PC-3 (cell line): Measurements from ENCODE around the gene VWA8. TPM values are rescaled to one million over a fixed set of nuclear protein-coding genes. Genes with fewer than 3 reads are reported as not detected.
"Not testable (repeated sequence)": the region's sequence is repeated elsewhere in the genome, so short reads cannot be mapped to it uniquely, and the experiment has no call there.

ENCODE experiments used
- ATAC-seq: fragments of 200-7000 bp; cut with Tn5 transposase; 2 replicates; pipeline ENCODE4 v1.9.1; 2020; ENCODE audit warnings: mild to moderate bottlenecking, moderate library complexity
- BruUV-seq: library from RNA; stranded (reverse); fragments of 400-500 nt; replicated peaks from 2 replicates; lab custom pipeline; 2021; lab: Mats Ljungman, UMichigan
- CTCF ChIA-PET: fragments of 300-600 bp; sonication (Branson Sonifier 250); formaldehyde crosslinking; loops from one replicate; lab custom pipeline; 2022; ENCODE audit warnings: antibody characterized with exemption; lab: Charles Lee
- POLR2A ChIA-PET: fragments of 300-600 bp; sonication (Branson Sonifier 250); formaldehyde crosslinking; loops from one replicate; lab custom pipeline; 2022; ENCODE audit warnings: antibody characterized with exemption; ENCODE audit not compliant: unreplicated experiment; lab: Charles Lee
- DNase-seq: peaks from one replicate; pipeline ENCODE4 v3.0.0-alpha.2; 2015
- H2AFZ ChIP-seq: fragments of 300-600 bp; sonication (generic); 2 replicates; pipeline ENCODE4 v1.6.0; 2016; ENCODE audit warnings: antibody characterized with exemption, low read length
- H3F3A ChIP-seq: fragments of 300-600 bp; sonication (generic); one replicate; pipeline ENCODE4 v1.6.0; 2017; ENCODE audit warnings: antibody characterized with exemption, low read length, control low read depth, mild to moderate bottlenecking; ENCODE audit not compliant: unreplicated experiment
- H3K27ac ChIP-seq: fragments of 300-600 bp; sonication (generic); 2 replicates; pipeline ENCODE4 v1.5.1; 2016; ENCODE audit warnings: mild to moderate bottlenecking, low read length
- H3K27me3 ChIP-seq: fragments of 300-600 bp; sonication (generic); 2 replicates; pipeline ENCODE4 v1.6.1; 2016; ENCODE audit warnings: low read length, mixed read lengths
- H3K36me3 ChIP-seq: fragments of 300-600 bp; sonication (generic); 2 replicates; pipeline ENCODE4 v1.6.1; 2016; ENCODE audit warnings: low read depth, mixed run types, low read length, mixed read lengths
- H3K4me1 ChIP-seq: fragments of 300-600 bp; sonication (generic); 2 replicates; pipeline ENCODE4 v1.5.1; 2016; ENCODE audit warnings: low read length; ENCODE audit not compliant: insufficient read depth
- H3K4me2 ChIP-seq: fragments of 300-600 bp; sonication (generic); 2 replicates; pipeline ENCODE4 v1.6.0; 2016; ENCODE audit warnings: low read length
- H3K4me3 ChIP-seq: fragments of 300-600 bp; sonication (generic); 2 replicates; pipeline ENCODE4 v1.5.1; 2016; ENCODE audit warnings: mild to moderate bottlenecking, low read length, mixed read lengths
- H3K79me2 ChIP-seq: fragments of 300-600 bp; sonication (generic); 2 replicates; pipeline ENCODE4 v1.6.1; 2017; ENCODE audit warnings: low read length, mixed read lengths
- H3K9ac ChIP-seq: fragments of 300-600 bp; sonication (generic); 2 replicates; pipeline ENCODE4 v1.6.0; 2016; ENCODE audit warnings: mild to moderate bottlenecking, low read length
- H3K9me2 ChIP-seq: fragments of 300-600 bp; sonication (generic); replicated peaks from 2 replicates; pipeline ENCODE4 v1.6.1; 2016; ENCODE audit warnings: mixed run types, low read length, mixed read lengths
- H3K9me3 ChIP-seq: fragments of 300-600 bp; sonication (generic); 2 replicates; pipeline ENCODE4 v1.6.1; 2016; ENCODE audit warnings: low read length, mixed read lengths
- H4K20me1 ChIP-seq: fragments of 300-600 bp; sonication (generic); 2 replicates; pipeline ENCODE4 v1.6.1; 2016; ENCODE audit warnings: low read length, mixed read lengths
- CTCF ChIP-seq: fragments of 300-600 bp; sonication (generic); conservative IDR thresholded peaks from 2 replicates; pipeline ENCODE4 v1.5.1; 2017; ENCODE audit warnings: antibody characterized with exemption, low read depth, mild to moderate bottlenecking, low read length
- EZH2 ChIP-seq: fragments of 300-600 bp; sonication (generic); IDR thresholded peaks from one replicate; pipeline ENCODE4 v1.6.1; 2017; ENCODE audit warnings: antibody characterized with exemption, mild to moderate bottlenecking, low read length; ENCODE audit not compliant: unreplicated experiment
- EZH2phosphoT487 ChIP-seq: fragments of 300-600 bp; sonication (generic); IDR thresholded peaks from 2 replicates; pipeline ENCODE4 v1.6.1; 2018; ENCODE audit warnings: mild to moderate bottlenecking, antibody characterized with exemption, low read length, borderline replicate concordance
- intact Hi-C: fragments of 100-400 bp; cut with micrococcal nuclease; formaldehyde crosslinking; loops from 2 replicates; pipeline ENCODE4 v1.9.0; 2023
- total RNA-seq: library from RNA; depleted of rRNA; stranded (reverse); fragments of >200 nt; gene quantifications from 2 replicates; pipeline ENCODE4 v1.2.3, GENCODE V29; 2014

VWA8 gene
- total RNA-seq, 1 experiment from 2014 or later, result 10.0 TPM

DNA sequence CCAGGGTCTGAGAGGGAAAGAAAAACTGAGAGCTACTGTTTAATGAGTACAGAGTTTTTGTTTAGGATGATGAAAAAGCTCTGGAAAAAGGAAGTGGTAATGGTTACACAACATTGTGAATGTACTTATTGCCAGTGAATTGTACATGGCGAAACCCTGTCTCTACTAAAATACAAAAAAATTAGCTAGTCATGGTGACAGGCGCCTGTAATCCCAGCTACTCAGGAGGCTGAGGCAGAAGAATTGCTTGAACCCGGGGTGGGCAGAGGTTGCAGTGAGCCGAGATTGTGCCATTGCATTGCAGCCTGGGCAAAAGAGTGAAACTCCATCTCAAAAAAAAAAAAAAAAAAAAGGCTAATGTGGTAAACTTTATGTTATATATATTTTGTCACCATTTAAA is 96.3 kb downstream of the VWA8 start:
- Histone ChIP-seq H3K9me3 (no peaks in the 10 kb centered on the region), H4K20me1 (no peaks in the 10 kb centered on the region), H3K36me3 (no peaks in the 10 kb centered on the region; the same call in 1 of the 2 replicates), H3K27me3 (no peaks in the 10 kb centered on the region), H3K4me3 (no peak overlapping the region), H2AFZ (no peak overlapping the region), H3K9ac (no peak overlapping the region), H3F3A (no peaks in the 10 kb centered on the region), H3K27ac (no peak overlapping the region), H3K4me1 (no peaks in the 10 kb centered on the region), H3K4me2 (no peak overlapping the region), H3K79me2 (no peaks in the 10 kb centered on the region), H3K9me2 (no peaks in the 10 kb centered on the region)
- no peak for TF ChIP-seq EZH2
- no peak for TF ChIP-seq CTCF
- no peak for TF ChIP-seq EZH2phosphoT487
- DNase-seq (no peak), ATAC-seq (no peak)
- intact Hi-C loops, result no loop called here
- no TSS peak for BruUV-seq
- POLR2A ChIA-PET, result no interaction called here
- CTCF ChIA-PET, result no interaction called here

GRCh38 chr13:41862659-41863058 is 98.2 kb downstream of the VWA8 start:
- H3K79me2 ChIP-seq, DNase-seq, H4K20me1 ChIP-seq, H3F3A ChIP-seq, H2AFZ ChIP-seq, BruUV-seq, H3K27me3 ChIP-seq, H3K27ac ChIP-seq, CTCF ChIA-PET, H3K4me2 ChIP-seq, H3K9ac ChIP-seq, ATAC-seq, H3K9me3 ChIP-seq, H3K36me3 ChIP-seq, H3K4me3 ChIP-seq, POLR2A ChIA-PET, H3K4me1 ChIP-seq, H3K9me2 ChIP-seq, intact Hi-C loops: not testable (repeated sequence)

GRCh38 chr13:41859565-41859964 is 101.3 kb downstream of the VWA8 start:
- no peak overlapping the region for H3K27ac ChIP-seq
- CTCF ChIA-PET, result no interaction called here
- H3K36me3 ChIP-seq, result no peaks in the 10 kb centered on the region; the same call in 1 of the 2 replicates
- DNase-seq, result no peak
- ATAC-seq, result no peak
- no peak overlapping the region for H3K4me2 ChIP-seq
- H3K9ac ChIP-seq, result no peak overlapping the region
- no peaks in the 10 kb centered on the region for H3K9me3 ChIP-seq
- POLR2A ChIA-PET, result interaction anchor here (0.6 kb wide), 1 partner anchor 331 kb away, joined by 5 read pairs; no protein-coding TSS in a partner anchor
- no peak overlapping the region for H2AFZ ChIP-seq
- H4K20me1 ChIP-seq, result no peaks in the 10 kb centered on the region
- no peaks in the 10 kb centered on the region for H3K9me2 ChIP-seq
- H3K4me1 ChIP-seq, result no peaks in the 10 kb centered on the region
- no peak for TF ChIP-seq EZH2
- TF ChIP-seq CTCF, result no peak
- TF ChIP-seq EZH2phosphoT487, result no peak
- intact Hi-C loops, result no loop called here
- H3F3A ChIP-seq, result no peaks in the 10 kb centered on the region
- no peaks in the 10 kb centered on the region for H3K79me2 ChIP-seq
- no peaks in the 10 kb centered on the region for H3K27me3 ChIP-seq
- no TSS peak for BruUV-seq
- H3K4me3 ChIP-seq, result no peak overlapping the region
